HepG2 (cell line): ENCODE data around the gene C11orf68. TPM values are rescaled to one million over a fixed set of nuclear protein-coding genes. Genes with fewer than 3 reads are reported as not detected.

Experiments
- ATAC-seq: fragments of 200-7000 bp; cut with Tn5 transposase; 3 replicates; pipeline ENCODE4 v1.9.1; 2020; ENCODE audit warnings: mild to moderate bottlenecking, moderate library complexity
- BruUV-seq: library from RNA; stranded (reverse); fragments of 400-500 nt; replicated peaks from 2 replicates; lab custom pipeline; 2021; lab: Mats Ljungman, UMichigan
- CTCF ChIA-PET: fragments of 300-600 bp; formaldehyde crosslinking; extraction: SDS; loops from one replicate; lab custom pipeline; 2021; ENCODE audit warnings: low total read pairs, inconsistent platforms, low intra/inter-chr PET ratio; lab: Yijun Ruan, JAX
- POLR2A ChIA-PET: fragments of 350-600 bp; sonication (Branson Sonifier 250); formaldehyde crosslinking; loops from one replicate; lab custom pipeline; 2020; ENCODE audit warnings: antibody characterized with exemption, inconsistent platforms; lab: Yijun Ruan, JAX
- DNase-seq: peaks from one replicate; pipeline ENCODE4 v3.0.0-alpha.2; 2015; ENCODE audit warnings: low spot score
- FAIRE-seq: peaks from 3 replicates; lab custom pipeline; 2011; peaks lifted over from hg19 to GRCh38; lab: Jason Lieb, UNC
- H2AFZ ChIP-seq: one replicate; pipeline ENCODE4 v1.6.1; 2011; ENCODE audit warnings: low read length, inconsistent platforms
- H3K27ac ChIP-seq: fragments of 300-600 bp; 3 replicates; pipeline ENCODE4 v1.8.0; 2011; ENCODE audit warnings: mixed run types, mild to moderate bottlenecking, mixed read lengths, low read length, inconsistent platforms; ENCODE audit not compliant: insufficient read depth; ENCODE audit errors: extremely low read length
- H3K27me3 ChIP-seq, 2 experiments: fragments of 200-600 bp in 1 of 2; 2 replicates in 1 of 2; 3 replicates in 1 of 2; pipeline versions ENCODE4 v1.6.0 to v1.8.0; 2011; ENCODE audit warnings: low read length in 2 of 2, mild to moderate bottlenecking in 2 of 2, moderate library complexity in 2 of 2, inconsistent platforms in 1 of 2; ENCODE audit not compliant: insufficient read depth in 2 of 2, control insufficient read depth in 1 of 2
- H3K36me3 ChIP-seq, 2 experiments: fragments of 200-600 bp in 1 of 2; replicated peaks in 1 of 2; 2 replicates in 1 of 2; 3 replicates in 1 of 2; pipeline versions ENCODE4 v1.5.1 to v1.8.0; 2011; ENCODE audit warnings: low read length in 2 of 2, inconsistent platforms in 1 of 2; ENCODE audit not compliant: insufficient read depth in 2 of 2, control insufficient read depth in 1 of 2
- H3K4me1 ChIP-seq: 2 replicates; pipeline ENCODE4 v1.5.1; 2012; ENCODE audit warnings: low read length, inconsistent platforms; ENCODE audit not compliant: insufficient read depth
- H3K4me2 ChIP-seq: 2 replicates; pipeline ENCODE4 v1.6.0; 2011; ENCODE audit warnings: low read depth, low read length, inconsistent platforms
- H3K4me3 ChIP-seq, 3 experiments: fragments of 200-600 bp in 1 of 3; sonication (generic), shearing (Covaris generic) in 1 of 3; replicated peaks in 1 of 3; 2 replicates each; pipeline ENCODE4 v1.5.1; 2011 to 2016; ENCODE audit warnings: low read length in 3 of 3, inconsistent platforms in 2 of 3, low read depth in 2 of 3, mild to moderate bottlenecking in 2 of 3, control low read depth in 1 of 3, mixed read lengths in 1 of 3; ENCODE audit not compliant: insufficient read depth in 1 of 3
- H3K79me2 ChIP-seq: one replicate; pipeline ENCODE4 v1.6.1; 2011; ENCODE audit warnings: low read length, inconsistent platforms; ENCODE audit not compliant: insufficient read depth
- H3K9ac ChIP-seq: 2 replicates; pipeline ENCODE4 v1.6.0; 2011; ENCODE audit warnings: mild to moderate bottlenecking, low read depth, low read length, inconsistent platforms; ENCODE audit not compliant: insufficient read depth
- H3K9me3 ChIP-seq: 2 replicates; pipeline ENCODE4 v1.5.1; 2012; ENCODE audit warnings: mild to moderate bottlenecking, low read length
- H4K20me1 ChIP-seq: 2 replicates; pipeline ENCODE4 v1.6.0; 2011; ENCODE audit warnings: inconsistent platforms, mild to moderate bottlenecking, low read length, moderate library complexity; ENCODE audit not compliant: insufficient read depth
- ERF ChIP-seq: IDR thresholded peaks from 2 replicates; pipeline ENCODE4 v1.6.1; 2018; ENCODE audit warnings: missing biosample characterization, missing genetic modification reagents
- MEIS1 ChIP-seq: sonication (generic); formaldehyde crosslinking; IDR thresholded peaks from 2 replicates; pipeline ENCODE4 v1.9.0; 2021; ENCODE audit warnings: mild to moderate bottlenecking, missing genetic modification reagents, moderate library complexity, borderline replicate concordance
- SAP130 ChIP-seq: IDR thresholded peaks from 2 replicates; pipeline ENCODE4 v1.6.1; 2016; ENCODE audit warnings: low read depth
- TCF7 ChIP-seq: sonication (generic); IDR thresholded peaks from 2 replicates; pipeline ENCODE4 v1.6.1; 2016; ENCODE audit warnings: antibody characterized with exemption, low read depth
- ZNF121 ChIP-seq: sonication (generic); formaldehyde crosslinking; IDR thresholded peaks from 2 replicates; pipeline ENCODE4 v1.5.0; 2020; ENCODE audit warnings: mild to moderate bottlenecking, missing genetic modification reagents
- ZNF333 ChIP-seq: sonication (generic); formaldehyde crosslinking; IDR thresholded peaks from 2 replicates; pipeline ENCODE4 v1.4.0; 2020; ENCODE audit warnings: mild to moderate bottlenecking, missing genetic modification reagents, borderline replicate concordance
- ZNF34 ChIP-seq: sonication (generic); formaldehyde crosslinking; IDR thresholded peaks from 2 replicates; pipeline ENCODE4 v1.4.0; 2020; ENCODE audit warnings: mild to moderate bottlenecking, missing genetic modification reagents, borderline replicate concordance
- ZNF530 ChIP-seq: sonication (generic); formaldehyde crosslinking; IDR thresholded peaks from 2 replicates; pipeline ENCODE4 v1.5.0; 2020; ENCODE audit warnings: low read depth, mild to moderate bottlenecking, missing genetic modification reagents
- ZNF616 ChIP-seq: sonication (generic); formaldehyde crosslinking; IDR thresholded peaks from 2 replicates; pipeline ENCODE4 v1.5.0; 2020; ENCODE audit warnings: low read depth, mild to moderate bottlenecking, missing genetic modification reagents
- ZNF83 ChIP-seq: sonication (generic); formaldehyde crosslinking; IDR thresholded peaks from 2 replicates; pipeline ENCODE4 v1.4.0; 2020; ENCODE audit warnings: missing genetic modification reagents, mild to moderate bottlenecking, borderline replicate concordance
- WGBS: methylation state at CpG from one replicate; pipeline ENCODE4 v1.1.6; 2017; ENCODE audit warnings: low lambda C conversion rate; 5-methylcytosine and 5-hydroxymethylcytosine counted together
- in situ Hi-C: cut with HindIII; loops from 2 replicates; pipeline ENCODE4 v1.10.0; 2017; ENCODE audit warnings: low pct_unique_long_range_greater_than_20kb; ENCODE audit not compliant: extremely low pct_ligation_motif_present
- intact Hi-C: fragments of 100-400 bp; cut with micrococcal nuclease; formaldehyde crosslinking; loops from one replicate; pipeline ENCODE4 v1.10.0; 2022; ENCODE audit not compliant: unreplicated experiment
- polyA plus RNA-seq, 8 experiments: library from polyadenylated mRNA; depleted of rRNA in 3 of 8; stranded (reverse) in 7 of 8; unstranded in 1 of 8; fragments of >200 nt; fragmentation: Illumina TruSeq in 4 of 8; extraction: Trizol in 4 of 8; gene quantifications; 2 replicates each; pipeline versions ENCODE4 v1.2.1 to v1.2.3, GENCODE V29; 2011 to 2016; ENCODE audit warnings: low read depth in 4 of 8, missing spikeins in 1 of 8, mixed read lengths in 1 of 8; ENCODE audit not compliant: insufficient read depth in 1 of 8
- total RNA-seq, 5 experiments: library from RNA; depleted of rRNA; stranded (reverse); fragments of >200 nt; fragmentation: Illumina TruSeq; extraction: Trizol; gene quantifications; 2 replicates each; pipeline ENCODE4 v1.2.3, GENCODE V29; 2016; ENCODE audit warnings: low read depth in 1 of 5
- TF ChIP-seq, protein P1 (sequence below): IDR thresholded peaks from 2 replicates; pipeline ENCODE4 v1.6.1; 2012; ENCODE audit warnings: inconsistent platforms
- TF ChIP-seq, protein P2 (sequence below): sonication (generic); formaldehyde crosslinking; IDR thresholded peaks from 2 replicates; pipeline ENCODE4 v1.4.0; 2020; ENCODE audit warnings: missing genetic modification reagents, borderline replicate concordance
- TF ChIP-seq, protein P3 (sequence below): sonication (generic); formaldehyde crosslinking; IDR thresholded peaks from 2 replicates; pipeline ENCODE4 v1.4.0; 2020; ENCODE audit warnings: mild to moderate bottlenecking, low read depth, missing genetic modification reagents
- TF ChIP-seq, protein P4 (sequence below): sonication (generic); formaldehyde crosslinking; IDR thresholded peaks from 2 replicates; pipeline ENCODE4 v1.4.0; 2020; ENCODE audit warnings: missing genetic modification reagents

Gene C11orf68
- total and polyA plus RNA-seq, 2 of the 13 experiments (the other 11 are each of a cell fraction or from before 2014, with no cell fraction given) = 8.4 to 28.3 TPM

DNA sequence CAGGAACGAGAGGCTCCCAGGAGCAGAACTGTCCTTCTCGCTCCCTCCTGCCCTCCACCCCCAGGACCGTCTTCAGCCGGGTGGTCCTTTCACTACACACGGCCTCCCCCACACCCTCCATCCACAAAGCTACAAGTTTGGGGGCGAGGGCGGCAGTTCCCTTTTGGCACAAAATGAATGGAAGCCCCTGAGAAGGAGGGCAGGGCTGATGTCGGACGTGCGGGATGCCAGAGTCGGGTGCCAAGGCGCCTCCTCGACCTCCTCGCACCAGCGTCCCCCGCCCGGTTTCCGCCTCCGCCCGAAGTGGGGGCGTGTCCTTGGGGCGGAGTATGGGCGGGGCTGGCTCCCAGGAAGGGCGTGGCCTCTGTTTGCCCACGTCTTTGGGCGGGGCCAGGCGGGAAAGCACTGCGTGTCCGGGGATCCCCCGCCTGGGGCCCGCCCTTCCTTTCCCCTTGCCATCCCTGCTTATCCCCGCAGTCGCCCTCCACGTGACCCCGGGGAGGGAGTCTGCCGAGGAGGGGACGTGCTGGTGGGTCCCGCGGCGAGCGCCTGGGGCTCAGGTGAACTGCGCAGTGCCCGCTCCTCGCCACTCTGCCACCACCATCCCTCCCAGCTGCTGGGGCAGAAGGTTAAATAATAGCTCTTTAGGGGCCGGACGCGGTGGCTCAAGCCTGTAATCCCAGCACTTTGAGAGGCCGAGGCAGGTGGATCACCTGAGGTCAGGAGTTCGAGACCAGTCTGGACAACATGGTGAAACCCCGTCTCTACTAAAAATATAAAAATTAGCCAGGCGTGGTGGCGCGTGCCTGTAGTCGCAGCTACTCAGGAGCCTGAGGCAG, 45.3 kb downstream of the C11orf68 start:
- Histone ChIP-seq H3K4me3 (peak overlapping the region; percentile 58 to 73 (median 63); a peak in 5 of 6 replicates), H3K4me2 (peak overlapping the region; percentile 78), H3K27me3 (no peaks in the 10 kb centered on the region; a peak in 1 of 5 replicates), H3K27ac (peak overlapping the region; percentile 38), H3K36me3 (0 out of 5 replicates have a peak, but pooled peaks cover 0 to 4% of the 10 kb centered on the region in 2 experiments), H3K9ac (peak overlapping the region; percentile 48), H3K4me1 (peaks cover 39% of the 10 kb centered on the region), H2AFZ (no peak overlapping the region), H3K79me2 (no peaks in the 10 kb centered on the region), H3K9me3 (no peaks in the 10 kb centered on the region), H4K20me1 (no peaks in the 10 kb centered on the region)
- DNase-seq (peak; percentile 80), FAIRE-seq (no peak), ATAC-seq (peak; percentile 45)
- BruUV-seq = no TSS peak
- intact Hi-C loops = no loop called here
- ChIA-PET CTCF (interaction anchor here (1.2 to 1.4 kb wide), 2 partner anchors 11 to 116 kb away, joined by 3 to 9 read pairs; no protein-coding TSS in a partner anchor), POLR2A (interaction anchor here (0.9 to 8.9 kb wide), 5 partner anchors 11 to 25 kb away, joined by 4 to 81 read pairs (median 4); partner anchors contain the start of genes CCDC85B, CFL1 and MUS81)
- 36% methylated on average over 20 of the region's 54 CpGs for WGBS
- in situ Hi-C loops = no loop called here
- TF ChIP-seq SAP130 (peak; percentile 87), ZNF34 (no peak), ZNF530 (CRISPR knock-in tag) (no peak), TCF7 (no peak), ZNF616 (CRISPR knock-in tag) (peak; percentile 66; the same call in 1 of the 2 replicates), ERF (peak; percentile 50; the same call in 1 of the 2 replicates), ZNF121 (CRISPR knock-in tag) (peak; percentile 97), MEIS1 (CRISPR knock-in tag) (no peak), ZNF83 (CRISPR knock-in tag) (no peak), ZNF333 (CRISPR knock-in tag) (no peak)
- TF ChIP-seq, protein P1, sequence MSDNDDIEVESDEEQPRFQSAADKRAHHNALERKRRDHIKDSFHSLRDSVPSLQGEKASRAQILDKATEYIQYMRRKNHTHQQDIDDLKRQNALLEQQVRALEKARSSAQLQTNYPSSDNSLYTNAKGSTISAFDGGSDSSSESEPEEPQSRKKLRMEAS = peak; percentile 84
- TF ChIP-seq, protein P2, sequence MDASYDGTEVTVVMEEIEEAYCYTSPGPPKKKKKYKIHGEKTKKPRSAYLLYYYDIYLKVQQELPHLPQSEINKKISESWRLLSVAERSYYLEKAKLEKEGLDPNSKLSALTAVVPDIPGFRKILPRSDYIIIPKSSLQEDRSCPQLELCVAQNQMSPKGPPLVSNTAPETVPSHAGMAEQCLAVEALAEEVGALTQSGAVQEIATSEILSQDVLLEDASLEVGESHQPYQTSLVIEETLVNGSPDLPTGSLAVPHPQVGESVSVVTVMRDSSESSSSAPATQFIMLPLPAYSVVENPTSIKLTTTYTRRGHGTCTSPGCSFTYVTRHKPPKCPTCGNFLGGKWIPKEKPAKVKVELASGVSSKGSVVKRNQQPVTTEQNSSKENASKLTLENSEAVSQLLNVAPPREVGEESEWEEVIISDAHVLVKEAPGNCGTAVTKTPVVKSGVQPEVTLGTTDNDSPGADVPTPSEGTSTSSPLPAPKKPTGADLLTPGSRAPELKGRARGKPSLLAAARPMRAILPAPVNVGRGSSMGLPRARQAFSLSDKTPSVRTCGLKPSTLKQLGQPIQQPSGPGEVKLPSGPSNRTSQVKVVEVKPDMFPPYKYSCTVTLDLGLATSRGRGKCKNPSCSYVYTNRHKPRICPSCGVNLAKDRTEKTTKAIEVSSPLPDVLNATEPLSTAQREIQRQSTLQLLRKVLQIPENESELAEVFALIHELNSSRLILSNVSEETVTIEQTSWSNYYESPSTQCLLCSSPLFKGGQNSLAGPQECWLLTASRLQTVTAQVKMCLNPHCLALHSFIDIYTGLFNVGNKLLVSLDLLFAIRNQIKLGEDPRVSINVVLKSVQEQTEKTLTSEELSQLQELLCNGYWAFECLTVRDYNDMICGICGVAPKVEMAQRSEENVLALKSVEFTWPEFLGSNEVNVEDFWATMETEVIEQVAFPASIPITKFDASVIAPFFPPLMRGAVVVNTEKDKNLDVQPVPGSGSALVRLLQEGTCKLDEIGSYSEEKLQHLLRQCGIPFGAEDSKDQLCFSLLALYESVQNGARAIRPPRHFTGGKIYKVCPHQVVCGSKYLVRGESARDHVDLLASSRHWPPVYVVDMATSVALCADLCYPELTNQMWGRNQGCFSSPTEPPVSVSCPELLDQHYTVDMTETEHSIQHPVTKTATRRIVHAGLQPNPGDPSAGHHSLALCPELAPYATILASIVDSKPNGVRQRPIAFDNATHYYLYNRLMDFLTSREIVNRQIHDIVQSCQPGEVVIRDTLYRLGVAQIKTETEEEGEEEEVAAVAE = peak; percentile 16; the same call in 1 of the 2 replicates
- TF ChIP-seq, protein P3, sequence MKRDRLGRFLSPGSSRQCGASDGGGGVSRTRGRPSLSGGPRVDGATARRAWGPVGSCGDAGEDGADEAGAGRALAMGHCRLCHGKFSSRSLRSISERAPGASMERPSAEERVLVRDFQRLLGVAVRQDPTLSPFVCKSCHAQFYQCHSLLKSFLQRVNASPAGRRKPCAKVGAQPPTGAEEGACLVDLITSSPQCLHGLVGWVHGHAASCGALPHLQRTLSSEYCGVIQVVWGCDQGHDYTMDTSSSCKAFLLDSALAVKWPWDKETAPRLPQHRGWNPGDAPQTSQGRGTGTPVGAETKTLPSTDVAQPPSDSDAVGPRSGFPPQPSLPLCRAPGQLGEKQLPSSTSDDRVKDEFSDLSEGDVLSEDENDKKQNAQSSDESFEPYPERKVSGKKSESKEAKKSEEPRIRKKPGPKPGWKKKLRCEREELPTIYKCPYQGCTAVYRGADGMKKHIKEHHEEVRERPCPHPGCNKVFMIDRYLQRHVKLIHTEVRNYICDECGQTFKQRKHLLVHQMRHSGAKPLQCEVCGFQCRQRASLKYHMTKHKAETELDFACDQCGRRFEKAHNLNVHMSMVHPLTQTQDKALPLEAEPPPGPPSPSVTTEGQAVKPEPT (CRISPR knock-in tag) = no peak
- TF ChIP-seq, protein P4, sequence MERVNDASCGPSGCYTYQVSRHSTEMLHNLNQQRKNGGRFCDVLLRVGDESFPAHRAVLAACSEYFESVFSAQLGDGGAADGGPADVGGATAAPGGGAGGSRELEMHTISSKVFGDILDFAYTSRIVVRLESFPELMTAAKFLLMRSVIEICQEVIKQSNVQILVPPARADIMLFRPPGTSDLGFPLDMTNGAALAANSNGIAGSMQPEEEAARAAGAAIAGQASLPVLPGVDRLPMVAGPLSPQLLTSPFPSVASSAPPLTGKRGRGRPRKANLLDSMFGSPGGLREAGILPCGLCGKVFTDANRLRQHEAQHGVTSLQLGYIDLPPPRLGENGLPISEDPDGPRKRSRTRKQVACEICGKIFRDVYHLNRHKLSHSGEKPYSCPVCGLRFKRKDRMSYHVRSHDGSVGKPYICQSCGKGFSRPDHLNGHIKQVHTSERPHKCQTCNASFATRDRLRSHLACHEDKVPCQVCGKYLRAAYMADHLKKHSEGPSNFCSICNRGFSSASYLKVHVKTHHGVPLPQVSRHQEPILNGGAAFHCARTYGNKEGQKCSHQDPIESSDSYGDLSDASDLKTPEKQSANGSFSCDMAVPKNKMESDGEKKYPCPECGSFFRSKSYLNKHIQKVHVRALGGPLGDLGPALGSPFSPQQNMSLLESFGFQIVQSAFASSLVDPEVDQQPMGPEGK = peak; percentile 73
